OCI-LY7 (cell line): ENCODE data around the gene FOXE1.

Experiments
- EZH2phosphoT487 ChIP-seq: fragments of 200-600 bp; sonication (generic); IDR thresholded peaks from 2 replicates; pipeline ENCODE4 v1.6.1; 2018; ENCODE audit warnings: low read depth, borderline replicate concordance, mild to moderate bottlenecking, mixed run types, antibody characterized with exemption, low read length, moderate library complexity, mixed read lengths
- TF ChIP-seq, protein P1 (sequence below): fragments of 200-600 bp; sonication (generic); conservative IDR thresholded peaks from 2 replicates; pipeline ENCODE4 v1.5.1; 2014; ENCODE audit warnings: mild to moderate bottlenecking, antibody characterized with exemption, low read length, moderate library complexity, mixed read lengths

DNA sequence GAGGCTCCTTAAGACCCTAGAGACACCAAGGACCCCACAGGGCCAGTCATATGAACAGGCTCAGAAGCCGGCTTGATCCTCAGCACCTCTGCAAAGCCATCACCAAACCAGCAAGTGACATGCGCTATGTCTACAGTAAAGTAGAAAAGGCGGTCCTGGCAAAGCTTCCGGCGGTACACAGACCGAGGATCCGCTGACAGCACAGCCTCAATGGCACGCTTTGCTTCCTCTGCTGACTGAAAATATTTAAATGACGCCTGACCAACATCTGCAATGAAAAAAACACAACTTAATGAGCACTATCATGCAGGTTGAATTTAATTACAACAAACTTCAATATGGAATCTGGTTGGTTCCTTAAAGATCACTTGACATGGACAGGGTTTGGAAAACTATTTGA lies 51.7 kb downstream of the FOXE1 start:
- TF ChIP-seq, protein P1, sequence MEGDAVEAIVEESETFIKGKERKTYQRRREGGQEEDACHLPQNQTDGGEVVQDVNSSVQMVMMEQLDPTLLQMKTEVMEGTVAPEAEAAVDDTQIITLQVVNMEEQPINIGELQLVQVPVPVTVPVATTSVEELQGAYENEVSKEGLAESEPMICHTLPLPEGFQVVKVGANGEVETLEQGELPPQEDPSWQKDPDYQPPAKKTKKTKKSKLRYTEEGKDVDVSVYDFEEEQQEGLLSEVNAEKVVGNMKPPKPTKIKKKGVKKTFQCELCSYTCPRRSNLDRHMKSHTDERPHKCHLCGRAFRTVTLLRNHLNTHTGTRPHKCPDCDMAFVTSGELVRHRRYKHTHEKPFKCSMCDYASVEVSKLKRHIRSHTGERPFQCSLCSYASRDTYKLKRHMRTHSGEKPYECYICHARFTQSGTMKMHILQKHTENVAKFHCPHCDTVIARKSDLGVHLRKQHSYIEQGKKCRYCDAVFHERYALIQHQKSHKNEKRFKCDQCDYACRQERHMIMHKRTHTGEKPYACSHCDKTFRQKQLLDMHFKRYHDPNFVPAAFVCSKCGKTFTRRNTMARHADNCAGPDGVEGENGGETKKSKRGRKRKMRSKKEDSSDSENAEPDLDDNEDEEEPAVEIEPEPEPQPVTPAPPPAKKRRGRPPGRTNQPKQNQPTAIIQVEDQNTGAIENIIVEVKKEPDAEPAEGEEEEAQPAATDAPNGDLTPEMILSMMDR: no peak
- TF ChIP-seq EZH2phosphoT487: no peak
